ENCODE data around the gene EMCN.

The EMCN gene

DNA sequence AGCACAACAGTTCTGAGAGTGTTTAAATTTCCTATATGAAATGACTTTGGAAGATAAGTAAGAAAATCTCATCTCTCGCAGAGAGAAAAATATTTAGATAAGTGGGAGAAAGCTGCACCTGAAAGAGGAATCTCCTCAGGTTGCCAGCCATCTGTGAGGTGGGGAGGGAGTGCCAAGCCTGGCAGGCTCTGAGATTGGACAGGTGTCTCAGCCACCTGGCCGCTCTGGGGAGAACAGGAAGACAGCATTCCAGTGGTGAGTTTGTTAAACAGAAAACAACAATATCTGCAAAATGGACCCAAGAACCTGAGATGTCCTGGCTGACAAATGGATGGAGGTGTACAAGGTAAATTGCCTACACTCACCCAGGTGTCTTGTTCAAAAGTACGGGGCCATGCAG, 31.3 kb downstream of the EMCN start:
- H3K27me3 ChIP-seq (ENCODE audit: low read depth, low read length): no peaks in the 10 kb centered on the region
- H3K27ac ChIP-seq (ENCODE audit: low read length): no peak overlapping the region
- TF ChIP-seq EZH2phosphoT487 (IDR thresholded peaks at IDR 0.05; ENCODE audit: low read depth): no peak
- TF ChIP-seq, protein P1, sequence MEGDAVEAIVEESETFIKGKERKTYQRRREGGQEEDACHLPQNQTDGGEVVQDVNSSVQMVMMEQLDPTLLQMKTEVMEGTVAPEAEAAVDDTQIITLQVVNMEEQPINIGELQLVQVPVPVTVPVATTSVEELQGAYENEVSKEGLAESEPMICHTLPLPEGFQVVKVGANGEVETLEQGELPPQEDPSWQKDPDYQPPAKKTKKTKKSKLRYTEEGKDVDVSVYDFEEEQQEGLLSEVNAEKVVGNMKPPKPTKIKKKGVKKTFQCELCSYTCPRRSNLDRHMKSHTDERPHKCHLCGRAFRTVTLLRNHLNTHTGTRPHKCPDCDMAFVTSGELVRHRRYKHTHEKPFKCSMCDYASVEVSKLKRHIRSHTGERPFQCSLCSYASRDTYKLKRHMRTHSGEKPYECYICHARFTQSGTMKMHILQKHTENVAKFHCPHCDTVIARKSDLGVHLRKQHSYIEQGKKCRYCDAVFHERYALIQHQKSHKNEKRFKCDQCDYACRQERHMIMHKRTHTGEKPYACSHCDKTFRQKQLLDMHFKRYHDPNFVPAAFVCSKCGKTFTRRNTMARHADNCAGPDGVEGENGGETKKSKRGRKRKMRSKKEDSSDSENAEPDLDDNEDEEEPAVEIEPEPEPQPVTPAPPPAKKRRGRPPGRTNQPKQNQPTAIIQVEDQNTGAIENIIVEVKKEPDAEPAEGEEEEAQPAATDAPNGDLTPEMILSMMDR (IDR thresholded peaks at IDR 0.05; ENCODE audit: low read depth, low read length): no peak
- H3K9ac ChIP-seq (ENCODE audit: low read length): no peak overlapping the region
- H4K20me1 ChIP-seq (ENCODE audit: insufficient read depth, low read length): no peaks in the 10 kb centered on the region
- H2AFZ ChIP-seq (ENCODE audit: low read depth, low read length): no peak overlapping the region
- H3K79me2 ChIP-seq (ENCODE audit: low read length): no peaks in the 10 kb centered on the region
- no peak overlapping the region for H3K4me2 ChIP-seq (ENCODE audit: low read length)
- H3K36me3 ChIP-seq (replicated peaks; ENCODE audit: low read depth, low read length): peaks cover 3% of the 10 kb centered on the region
- H3K4me1 ChIP-seq (ENCODE audit: low read length): no peaks in the 10 kb centered on the region
- H3K4me3 ChIP-seq (ENCODE audit: low read length): no peak overlapping the region
- H3K9me3 ChIP-seq (ENCODE audit: insufficient read depth, low read length): 0 out of 2 replicates have a peak, but pooled peaks cover under 1% of the 10 kb centered on the region

DNA sequence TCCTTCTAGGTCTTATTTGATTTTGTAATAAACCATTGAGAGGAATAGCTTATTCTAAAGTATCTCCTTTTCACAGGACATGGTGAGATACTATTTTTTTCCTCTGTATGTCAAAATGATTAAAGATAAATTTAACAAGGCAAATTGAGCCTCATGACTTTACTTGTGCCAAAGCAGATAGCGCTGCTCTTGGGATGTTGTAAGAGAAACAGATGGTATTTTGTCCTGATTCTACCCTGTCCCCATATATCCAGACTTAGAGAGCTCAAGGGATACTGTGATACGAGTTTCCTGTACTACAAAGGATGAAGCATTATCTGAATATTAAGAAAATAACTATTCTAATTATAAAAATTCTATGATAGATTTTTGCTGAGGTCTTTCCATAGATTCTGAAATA, 34.0 kb downstream of the EMCN start:
- Histone ChIP-seq H2AFZ (ENCODE audit: low read depth, low read length) (no peak overlapping the region), H3K9ac (ENCODE audit: low read length) (no peak overlapping the region), H3K27ac (ENCODE audit: low read length) (no peak overlapping the region), H3K27me3 (ENCODE audit: low read depth, low read length) (no peaks in the 10 kb centered on the region), H3K79me2 (ENCODE audit: low read length) (no peaks in the 10 kb centered on the region), H3K4me3 (ENCODE audit: low read length) (no peak overlapping the region), H3K4me2 (ENCODE audit: low read length) (no peak overlapping the region), H3K9me3 (ENCODE audit: insufficient read depth, low read length) (no peaks in the 10 kb centered on the region), H3K36me3 (replicated peaks; ENCODE audit: low read depth, low read length) (no peaks in the 10 kb centered on the region), H3K4me1 (ENCODE audit: low read length) (no peaks in the 10 kb centered on the region), H4K20me1 (ENCODE audit: insufficient read depth, low read length) (no peaks in the 10 kb centered on the region)
- TF ChIP-seq EZH2phosphoT487 (IDR thresholded peaks at IDR 0.05; ENCODE audit: low read depth): no peak
- TF ChIP-seq, protein P1 (IDR thresholded peaks at IDR 0.05; ENCODE audit: low read depth, low read length): no peak

DNA sequence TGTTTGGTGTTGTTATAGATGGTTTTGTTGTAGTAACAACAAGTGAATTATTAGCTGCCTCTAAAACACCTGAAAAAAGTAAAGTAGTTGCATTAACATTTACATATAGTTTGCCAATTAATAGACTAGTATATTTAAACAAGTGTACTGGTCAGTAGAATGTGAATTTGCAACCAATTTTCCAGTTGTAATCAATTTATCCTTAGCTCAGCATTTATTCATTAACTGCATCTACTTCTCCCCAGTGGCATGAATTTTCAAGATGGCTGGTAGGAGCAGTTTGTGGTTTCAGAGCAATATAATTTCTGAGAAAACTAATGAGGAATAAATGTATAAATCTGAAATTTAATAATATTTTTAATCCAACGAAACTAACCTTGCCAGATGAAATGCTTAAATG, 37.9 kb downstream of the EMCN start:
- H3K9ac ChIP-seq (ENCODE audit: low read length): no peak overlapping the region
- no peaks in the 10 kb centered on the region for H3K9me3 ChIP-seq (ENCODE audit: insufficient read depth, low read length)
- no peak overlapping the region for H3K4me3 ChIP-seq (ENCODE audit: low read length)
- H3K27me3 ChIP-seq (ENCODE audit: low read depth, low read length): no peaks in the 10 kb centered on the region
- H3K79me2 ChIP-seq (ENCODE audit: low read length): no peaks in the 10 kb centered on the region
- no peak overlapping the region for H2AFZ ChIP-seq (ENCODE audit: low read depth, low read length)
- H3K4me1 ChIP-seq (ENCODE audit: low read length): no peaks in the 10 kb centered on the region
- no peak overlapping the region for H3K27ac ChIP-seq (ENCODE audit: low read length)
- no peak for TF ChIP-seq EZH2phosphoT487 (IDR thresholded peaks at IDR 0.05; ENCODE audit: low read depth)
- TF ChIP-seq, protein P1 (IDR thresholded peaks at IDR 0.05; ENCODE audit: low read depth, low read length): no peak
- H4K20me1 ChIP-seq (ENCODE audit: insufficient read depth, low read length): no peaks in the 10 kb centered on the region
- H3K4me2 ChIP-seq (ENCODE audit: low read length): no peak overlapping the region
- no peaks in the 10 kb centered on the region for H3K36me3 ChIP-seq (replicated peaks; ENCODE audit: low read depth, low read length)

DNA sequence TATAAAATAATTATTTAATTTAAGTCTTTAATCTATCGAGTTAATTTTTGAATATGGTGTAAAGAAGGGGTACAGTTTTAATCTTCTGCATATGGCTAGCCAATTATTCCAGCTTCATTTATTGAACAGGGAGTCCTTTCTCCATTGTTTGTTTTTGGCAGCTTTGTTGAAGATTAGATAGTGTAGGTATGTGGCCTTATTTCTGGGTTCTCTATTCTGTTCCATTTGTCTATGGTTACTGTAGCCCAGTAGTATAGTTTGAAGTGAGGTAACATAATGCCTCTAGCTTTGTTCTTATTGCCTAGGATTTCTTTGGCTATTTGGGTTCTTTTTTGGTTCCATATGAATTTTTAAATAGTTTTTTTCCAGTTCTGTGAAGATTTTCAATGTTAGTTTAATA, 48.3 kb downstream of the EMCN start:
- Histone ChIP-seq H3K9ac (ENCODE audit: low read length) (no peak overlapping the region), H3K4me1 (ENCODE audit: low read length) (no peaks in the 10 kb centered on the region), H2AFZ (ENCODE audit: low read depth, low read length) (no peak overlapping the region), H4K20me1 (ENCODE audit: insufficient read depth, low read length) (no peaks in the 10 kb centered on the region), H3K4me3 (ENCODE audit: low read length) (no peak overlapping the region), H3K27me3 (ENCODE audit: low read depth, low read length) (no peaks in the 10 kb centered on the region), H3K27ac (ENCODE audit: low read length) (no peak overlapping the region), H3K36me3 (replicated peaks; ENCODE audit: low read depth, low read length) (no peaks in the 10 kb centered on the region), H3K4me2 (ENCODE audit: low read length) (no peak overlapping the region), H3K9me3 (ENCODE audit: insufficient read depth, low read length) (no peaks in the 10 kb centered on the region), H3K79me2 (ENCODE audit: low read length) (no peaks in the 10 kb centered on the region)
- TF ChIP-seq EZH2phosphoT487 (IDR thresholded peaks at IDR 0.05; ENCODE audit: low read depth): no peak
- TF ChIP-seq, protein P1 (IDR thresholded peaks at IDR 0.05; ENCODE audit: low read depth, low read length): no peak
